ENCODE data around the gene ANGPTL7.
"Not testable (repeated sequence)": the region's sequence is repeated elsewhere in the genome, so short reads cannot be mapped to it uniquely, and the experiment has no call there.

The ANGPTL7 gene, protein sequence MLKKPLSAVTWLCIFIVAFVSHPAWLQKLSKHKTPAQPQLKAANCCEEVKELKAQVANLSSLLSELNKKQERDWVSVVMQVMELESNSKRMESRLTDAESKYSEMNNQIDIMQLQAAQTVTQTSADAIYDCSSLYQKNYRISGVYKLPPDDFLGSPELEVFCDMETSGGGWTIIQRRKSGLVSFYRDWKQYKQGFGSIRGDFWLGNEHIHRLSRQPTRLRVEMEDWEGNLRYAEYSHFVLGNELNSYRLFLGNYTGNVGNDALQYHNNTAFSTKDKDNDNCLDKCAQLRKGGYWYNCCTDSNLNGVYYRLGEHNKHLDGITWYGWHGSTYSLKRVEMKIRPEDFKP

DNA sequence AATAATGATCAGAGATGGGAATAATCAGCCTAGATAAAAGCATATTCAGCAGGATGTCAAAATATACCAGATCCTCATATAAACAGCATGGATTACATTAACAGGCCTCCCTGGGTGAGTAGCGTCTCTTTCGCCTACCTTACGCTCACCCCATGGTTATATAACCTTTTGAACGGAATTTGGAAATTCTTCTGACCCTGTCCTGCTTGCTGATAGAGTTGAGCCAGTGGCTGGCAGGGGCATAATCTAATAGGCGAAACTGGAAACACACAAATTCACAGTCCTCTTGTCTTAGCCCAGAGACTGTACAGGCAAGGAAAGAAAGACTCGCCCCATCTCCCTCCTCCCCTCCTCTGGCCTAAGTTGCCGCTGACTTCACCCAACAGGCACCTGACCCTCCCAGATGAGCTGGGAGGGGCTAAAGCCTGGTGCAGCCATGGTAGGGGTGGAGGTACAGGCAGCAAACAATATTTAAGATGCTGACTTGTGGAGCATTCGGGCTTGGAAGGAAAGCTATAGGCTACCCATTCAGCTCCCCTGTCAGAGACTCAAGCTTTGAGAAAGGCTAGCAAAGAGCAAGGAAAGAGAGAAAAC is at the start of gene ANGPTL7:
Gene ANGPTL7, plus strand, starts transcription at position 498 of the 594 bp plus-strand sequence. CDS start 225 bp downstream, outside the sequence.
- DNase-seq (ENCODE audit: extremely low read depth in 1 of 2, low read depth in 1 of 2): no peak

DNA sequence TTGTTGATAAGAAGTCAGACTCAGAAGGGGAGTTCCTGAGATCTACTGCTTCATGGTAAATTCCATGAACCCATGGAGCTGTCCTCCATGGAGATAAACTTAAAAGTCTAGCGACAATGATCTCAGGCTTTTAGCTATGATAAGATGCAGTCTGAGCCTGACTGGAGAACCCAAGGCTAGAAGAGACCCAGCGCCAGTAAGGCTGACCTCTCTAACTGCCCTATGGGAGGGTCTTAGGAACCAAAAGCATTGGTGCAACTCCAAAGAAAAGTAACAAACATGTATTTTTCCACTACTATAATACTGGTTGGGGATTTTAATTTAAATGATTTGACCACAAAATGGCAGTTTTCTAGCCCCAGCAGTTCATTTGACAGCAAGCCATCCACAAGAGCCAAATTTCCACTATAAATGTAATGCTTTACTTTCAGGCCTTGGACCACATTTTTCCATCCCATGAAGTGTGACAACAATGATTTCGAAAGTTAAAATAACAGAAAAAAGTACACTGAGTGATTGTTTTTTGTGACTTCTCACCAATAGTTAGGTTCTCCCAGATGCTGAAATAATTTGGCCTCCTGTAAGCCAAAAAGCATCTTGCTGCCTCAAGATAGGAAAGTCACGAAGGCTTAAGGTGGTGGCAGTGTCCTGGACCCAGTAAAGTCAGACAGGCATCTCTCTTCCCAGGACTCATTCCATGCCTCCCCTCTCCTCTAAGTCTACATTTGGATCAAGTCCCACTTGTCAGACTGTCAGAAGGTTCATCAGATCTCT is 46.4 kb upstream of the ANGPTL7 start:
- no peak for DNase-seq (ENCODE audit: extremely low read depth in 1 of 2, low read depth in 1 of 2)

DNA sequence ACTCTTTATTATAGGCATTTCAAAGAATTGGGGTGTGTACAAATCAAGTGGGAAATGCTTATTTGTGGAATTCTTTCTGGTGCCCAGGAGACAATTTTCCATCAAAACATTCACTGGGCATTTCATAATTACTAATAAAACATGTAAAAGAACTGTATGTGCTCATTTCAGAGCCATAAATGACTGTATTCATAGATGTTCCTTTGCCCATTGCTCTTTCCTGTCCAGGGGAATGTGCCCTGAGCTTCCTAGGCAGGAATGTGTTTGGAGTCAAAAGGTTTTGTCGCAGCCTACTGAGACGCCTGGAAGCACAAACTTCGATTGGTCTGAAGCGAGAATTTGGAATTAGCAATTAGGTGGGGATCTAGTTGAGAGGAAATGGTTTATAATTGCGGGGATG is 45.8 kb upstream of the ANGPTL7 start:
- no peak for DNase-seq (ENCODE audit: extremely low read depth in 1 of 2, low read depth in 1 of 2)

DNA sequence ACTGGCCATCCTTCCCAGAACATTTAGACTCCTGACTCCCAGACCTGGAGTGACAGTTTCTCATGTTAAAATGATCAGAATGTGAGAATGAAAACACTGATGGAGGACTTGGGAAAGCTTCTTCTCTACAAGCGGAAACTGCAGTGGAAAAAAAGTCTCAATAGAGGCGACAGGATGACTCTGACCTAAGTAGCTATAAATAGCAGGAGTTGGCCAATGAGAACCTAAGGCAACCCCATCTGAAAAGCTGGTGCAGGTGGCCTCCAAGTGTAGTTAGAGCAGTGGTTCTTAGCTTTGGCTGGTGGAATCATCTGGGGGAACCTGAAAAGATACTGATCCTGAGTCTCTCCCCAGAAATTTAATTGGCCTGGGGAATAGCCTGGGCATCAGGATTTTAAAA is 45.2 kb upstream of the ANGPTL7 start:
- DNase-seq (ENCODE audit: extremely low read depth in 1 of 2, low read depth in 1 of 2): no peak

DNA sequence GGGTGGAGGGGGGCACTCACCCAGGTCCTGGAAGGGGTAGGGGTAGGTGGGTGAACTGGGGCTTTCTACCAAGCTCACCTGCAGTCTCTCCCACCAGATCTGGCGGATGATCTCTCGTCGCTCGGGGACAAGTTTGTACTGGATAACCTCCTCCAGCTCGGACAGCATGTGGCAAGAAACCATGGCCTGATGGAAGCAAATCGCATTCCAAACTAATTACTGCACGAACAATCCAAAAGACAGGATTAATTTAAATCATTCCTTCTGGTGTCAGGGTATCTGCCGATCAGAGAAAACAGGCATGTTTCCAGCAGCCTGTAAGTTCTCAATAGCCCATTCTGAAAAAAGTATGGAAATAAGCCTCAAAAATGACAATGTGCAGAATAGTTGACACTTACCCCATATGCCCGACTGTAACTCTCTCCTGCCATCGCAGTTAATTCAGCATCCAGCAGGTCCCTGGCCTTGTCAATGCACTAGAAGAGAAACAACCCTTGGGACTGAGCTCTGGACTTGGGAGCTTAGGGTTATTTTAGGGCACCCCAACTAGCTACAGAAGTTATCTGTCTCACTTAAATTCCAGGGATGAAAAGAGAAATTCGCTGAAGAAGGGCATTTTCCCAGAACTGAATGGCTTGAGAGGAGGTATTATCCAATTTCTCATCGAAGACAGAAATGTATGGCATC is 44.4 kb upstream of the ANGPTL7 start:
- no peak for DNase-seq (ENCODE audit: extremely low read depth in 1 of 2, low read depth in 1 of 2)

DNA sequence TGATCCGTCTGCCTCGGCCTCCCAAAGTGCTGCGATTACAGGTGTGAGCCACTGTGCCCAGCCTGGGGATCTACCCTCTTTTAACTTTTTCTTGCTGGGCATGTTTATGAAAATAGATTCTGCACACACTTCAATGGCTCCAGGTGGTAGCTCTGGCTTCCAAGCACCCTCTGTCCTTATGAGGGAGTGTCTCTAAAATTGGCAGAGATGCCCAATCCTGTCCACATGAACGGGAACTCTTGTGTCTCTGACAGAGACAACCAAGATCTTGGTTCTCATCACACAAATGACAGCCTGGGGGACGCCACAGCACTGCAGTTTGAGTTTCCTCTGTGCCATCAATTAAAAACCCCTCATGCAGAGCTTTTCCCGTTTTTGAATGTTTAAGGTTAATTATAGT is 43.4 kb upstream of the ANGPTL7 start:
- no peak for DNase-seq (ENCODE audit: extremely low read depth in 1 of 2, low read depth in 1 of 2)

DNA sequence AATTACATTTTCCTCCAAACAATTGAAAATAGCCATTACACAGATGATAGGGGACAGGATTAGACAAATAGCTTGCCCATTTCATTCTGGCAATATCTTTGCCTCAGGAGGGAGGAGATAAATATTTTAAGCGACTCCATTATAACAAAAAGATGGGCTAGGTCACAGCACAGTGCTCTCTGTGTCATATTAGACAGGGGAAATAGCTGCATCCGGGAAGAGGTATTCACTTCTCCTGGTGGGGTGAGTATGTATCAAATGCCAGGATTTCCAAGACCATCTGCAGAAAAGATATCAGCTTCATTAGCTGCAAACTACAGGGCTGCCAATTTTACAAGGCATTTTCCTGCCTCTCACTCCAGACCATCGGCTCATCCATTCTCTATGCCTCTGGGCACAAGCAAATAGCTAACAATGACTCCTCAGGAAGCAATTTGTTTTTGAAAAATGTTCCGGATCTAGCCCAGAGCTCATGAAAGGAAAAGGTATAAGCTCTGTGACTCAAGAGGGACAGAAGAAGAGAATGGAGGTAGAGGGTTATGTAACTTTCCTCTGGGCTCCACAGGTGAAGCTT is 41.9 kb upstream of the ANGPTL7 start:
- no peak for DNase-seq (ENCODE audit: extremely low read depth in 1 of 2, low read depth in 1 of 2)

DNA sequence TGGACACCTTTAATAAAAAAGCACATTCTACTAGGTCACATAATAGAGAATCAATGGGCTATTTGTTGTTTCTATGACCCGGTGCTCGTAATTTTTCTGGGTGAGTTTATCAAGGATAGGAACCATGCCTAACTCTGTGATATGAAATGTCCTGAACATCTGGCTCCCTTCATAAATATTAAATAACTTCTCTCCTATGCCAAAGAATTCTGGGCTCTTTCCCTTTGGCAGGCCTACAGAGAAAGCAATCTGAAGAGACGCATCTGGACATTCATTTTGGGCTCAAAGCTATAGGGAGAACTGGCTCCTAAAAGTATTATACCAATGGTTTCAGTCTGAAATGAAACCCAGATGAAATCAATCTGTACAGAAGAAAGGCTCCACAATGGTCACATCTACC is 38.8 kb upstream of the ANGPTL7 start:
- no peak for DNase-seq (ENCODE audit: extremely low read depth in 1 of 2, low read depth in 1 of 2)

DNA sequence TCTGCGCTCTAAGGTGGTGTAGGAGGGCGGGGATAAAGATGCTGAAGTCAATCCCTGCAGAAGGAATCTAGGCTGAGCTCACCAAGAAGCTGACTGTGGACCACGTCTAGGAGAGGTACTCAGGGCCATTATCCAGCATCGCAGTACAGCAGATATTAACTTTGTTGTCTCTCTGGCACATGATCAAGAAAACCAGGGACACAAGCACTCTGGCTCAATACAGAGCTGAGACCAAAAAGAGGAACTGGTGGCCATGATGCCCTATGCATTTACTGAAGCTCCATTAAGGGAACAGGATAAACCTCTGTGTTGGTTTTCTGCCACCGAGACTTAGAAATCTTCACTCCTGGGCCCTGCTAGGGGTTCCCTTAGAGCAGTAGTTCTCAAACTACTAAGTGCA is 38.0 kb upstream of the ANGPTL7 start:
- no peak for DNase-seq (ENCODE audit: extremely low read depth in 1 of 2, low read depth in 1 of 2)

DNA sequence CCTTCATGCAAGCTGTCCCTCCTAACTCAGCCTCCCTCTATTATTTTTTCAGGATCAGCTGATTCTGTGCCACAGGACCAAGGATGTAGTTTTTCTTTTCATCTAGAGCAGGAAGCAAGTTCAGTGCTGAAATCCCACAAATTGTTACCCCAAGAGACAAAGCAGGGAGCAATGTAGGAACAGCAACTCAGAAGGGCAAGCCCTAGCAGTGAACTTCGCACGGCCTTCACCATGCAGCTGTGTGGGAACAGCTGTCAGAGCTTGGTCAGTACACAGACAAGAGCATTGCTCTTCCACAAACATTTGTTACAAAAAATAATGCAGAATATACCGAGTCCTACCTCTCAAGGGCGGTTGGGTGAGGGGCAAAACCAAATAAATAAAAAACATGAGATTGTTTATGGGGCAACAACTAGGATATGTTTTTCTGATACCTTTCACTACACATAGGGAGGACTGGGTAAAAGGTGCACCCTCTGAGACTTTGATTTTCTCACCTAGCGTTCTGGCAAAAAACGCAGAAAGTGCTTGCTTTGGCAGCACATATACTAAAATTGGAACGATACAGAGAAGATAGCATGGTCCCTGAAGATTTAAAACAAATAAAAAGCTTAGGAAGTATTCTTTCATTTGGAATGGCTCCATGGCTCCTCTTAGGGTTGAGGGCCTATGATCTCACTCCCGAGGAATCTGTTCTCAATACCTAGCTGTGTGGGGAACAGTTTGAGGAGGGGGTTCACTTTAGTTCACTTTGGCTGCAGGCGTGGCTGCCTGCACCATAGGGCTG is 37.1 kb upstream of the ANGPTL7 start:
- DNase-seq (ENCODE audit: extremely low read depth in 1 of 2, low read depth in 1 of 2): no peak

DNA sequence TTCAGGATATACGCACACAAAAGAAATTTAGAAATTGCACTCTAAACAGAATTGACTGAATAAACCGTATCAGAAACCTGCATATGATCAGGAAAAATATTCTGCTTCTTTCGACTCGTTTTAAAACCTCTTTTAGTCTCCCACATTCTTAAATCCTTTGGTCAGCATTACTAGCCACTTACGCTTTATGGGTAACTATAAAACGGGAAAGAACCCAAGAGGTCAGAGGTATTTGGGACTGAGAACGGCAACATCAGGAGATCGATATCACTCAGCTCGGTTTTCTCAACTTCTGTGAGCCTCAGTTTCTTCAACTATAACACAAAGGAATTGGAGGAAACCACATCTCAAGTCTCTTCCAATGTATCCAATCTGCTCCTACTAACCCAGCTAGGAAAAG is 36.4 kb upstream of the ANGPTL7 start:
- DNase-seq (ENCODE audit: extremely low read depth in 1 of 2, low read depth in 1 of 2): no peak

DNA sequence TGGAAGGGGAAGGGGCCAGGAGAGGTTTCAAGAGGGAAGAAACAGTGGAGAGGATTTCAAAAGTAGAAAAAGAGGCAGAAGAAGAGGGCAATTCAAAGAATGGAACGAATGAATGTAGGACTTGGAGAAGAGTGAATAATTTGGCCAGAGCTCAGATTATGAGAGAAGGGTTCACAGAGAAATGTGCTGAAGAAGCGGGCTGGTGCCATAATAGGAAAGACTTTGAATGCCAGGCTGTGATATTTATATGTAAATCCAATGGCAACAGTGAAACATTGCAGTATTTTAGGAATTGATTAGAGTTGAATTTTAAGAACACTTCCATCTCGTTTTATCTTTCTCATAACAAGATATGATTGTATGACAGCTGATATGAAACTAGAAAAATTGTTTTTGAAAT is 36.0 kb upstream of the ANGPTL7 start:
- DNase-seq (ENCODE audit: extremely low read depth in 1 of 2, low read depth in 1 of 2): no peak

DNA sequence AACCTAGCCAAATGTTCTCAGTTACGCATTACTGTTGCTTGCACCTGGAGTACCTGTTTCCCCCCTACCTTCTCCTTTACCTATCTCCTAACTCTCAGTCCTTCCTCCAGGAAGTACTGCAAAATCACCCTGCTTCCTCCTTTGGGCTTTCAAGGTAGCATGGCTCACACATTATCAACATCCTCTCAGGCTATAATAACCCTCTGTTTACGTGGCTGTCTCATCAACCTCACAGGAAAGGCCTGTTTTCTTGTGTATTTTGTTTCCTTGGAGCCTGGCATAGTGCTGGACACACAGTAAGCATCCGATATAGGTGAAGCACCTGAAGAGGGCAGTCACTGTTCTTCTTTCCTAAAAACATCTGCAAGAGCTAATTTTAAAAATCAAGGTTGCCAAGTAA is 32.7 kb upstream of the ANGPTL7 start:
- no peak for DNase-seq (ENCODE audit: extremely low read depth in 1 of 2, low read depth in 1 of 2)

DNA sequence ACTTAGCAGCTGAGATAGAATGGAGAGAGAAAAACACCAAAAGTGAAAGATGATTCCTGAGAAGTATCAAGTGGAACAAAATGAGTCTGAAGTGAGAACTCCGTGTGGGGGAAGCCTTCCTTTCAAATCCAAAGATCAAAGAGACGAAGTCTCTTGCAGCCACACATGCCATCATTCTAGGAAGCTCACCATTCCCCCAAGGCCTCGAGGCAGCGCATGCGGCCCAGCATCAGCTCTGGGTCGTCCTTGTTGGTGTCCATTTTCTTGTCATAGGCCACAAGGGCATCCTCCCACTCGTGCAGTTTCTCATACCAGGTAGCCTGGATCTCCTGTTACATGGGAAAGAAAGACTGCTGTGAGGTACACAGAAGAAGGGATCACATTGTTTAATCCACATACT is 32.2 kb upstream of the ANGPTL7 start:
- no peak for DNase-seq (ENCODE audit: extremely low read depth in 1 of 2, low read depth in 1 of 2)

DNA sequence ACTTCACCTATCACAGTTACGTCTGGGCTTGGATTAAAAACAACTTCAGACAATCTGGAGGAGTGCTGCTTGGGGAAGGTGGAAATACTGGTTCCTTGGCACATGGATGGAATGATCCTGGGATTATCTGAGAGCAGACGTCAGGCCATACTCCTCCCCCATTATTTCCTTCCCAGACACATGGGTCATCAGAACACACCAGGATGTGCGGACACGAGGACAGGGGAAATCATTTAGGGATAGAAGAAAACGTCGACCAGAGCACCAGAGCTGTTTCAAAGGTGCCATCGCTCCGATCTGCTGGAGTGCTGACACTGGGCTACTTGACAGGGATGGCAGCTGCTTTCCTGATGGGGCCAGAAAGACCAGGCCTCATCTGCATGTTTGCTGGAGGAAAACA is 31.8 kb upstream of the ANGPTL7 start:
- DNase-seq (ENCODE audit: extremely low read depth in 1 of 2, low read depth in 1 of 2): no peak

DNA sequence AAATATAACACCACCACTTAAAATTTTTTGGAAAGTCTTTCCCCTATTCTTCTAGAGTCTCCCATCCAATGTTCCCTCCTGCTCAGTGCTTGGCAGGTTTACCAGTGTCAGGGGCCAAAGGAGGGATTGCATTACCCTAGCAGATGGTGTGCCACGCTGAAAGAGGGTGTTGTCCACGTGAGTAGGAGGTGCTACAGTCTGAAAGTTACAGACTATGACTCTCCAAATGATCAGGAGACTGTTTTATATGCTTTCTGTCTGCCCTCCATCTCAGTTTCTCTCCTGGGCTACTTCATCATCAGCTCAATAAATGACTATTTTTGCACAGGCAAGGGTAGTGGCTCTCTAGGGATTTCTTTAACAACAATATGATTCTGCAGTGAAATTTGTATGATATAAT is 31.3 kb upstream of the ANGPTL7 start:
- DNase-seq (ENCODE audit: extremely low read depth in 1 of 2, low read depth in 1 of 2): no peak

DNA sequence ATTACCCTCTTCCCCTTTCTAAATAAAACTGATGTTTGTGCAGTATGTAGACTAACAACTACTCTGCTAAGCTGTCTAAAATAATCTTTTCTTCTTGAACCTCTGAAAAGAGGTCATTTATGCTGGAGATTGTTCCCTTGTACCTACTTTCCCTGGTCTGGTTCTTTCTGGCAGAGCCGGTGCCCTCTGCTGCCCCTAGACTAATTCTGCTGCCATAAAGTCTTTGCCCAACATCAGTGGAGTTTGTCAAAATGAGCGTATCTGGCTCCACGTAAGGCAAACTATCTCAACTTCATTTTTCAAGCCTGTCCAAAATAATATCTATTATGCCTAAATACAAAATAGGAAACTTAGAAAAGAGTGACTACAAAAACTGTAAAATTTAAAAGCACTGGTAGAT is 30.9 kb upstream of the ANGPTL7 start:
- no peak for DNase-seq (ENCODE audit: extremely low read depth in 1 of 2, low read depth in 1 of 2)

DNA sequence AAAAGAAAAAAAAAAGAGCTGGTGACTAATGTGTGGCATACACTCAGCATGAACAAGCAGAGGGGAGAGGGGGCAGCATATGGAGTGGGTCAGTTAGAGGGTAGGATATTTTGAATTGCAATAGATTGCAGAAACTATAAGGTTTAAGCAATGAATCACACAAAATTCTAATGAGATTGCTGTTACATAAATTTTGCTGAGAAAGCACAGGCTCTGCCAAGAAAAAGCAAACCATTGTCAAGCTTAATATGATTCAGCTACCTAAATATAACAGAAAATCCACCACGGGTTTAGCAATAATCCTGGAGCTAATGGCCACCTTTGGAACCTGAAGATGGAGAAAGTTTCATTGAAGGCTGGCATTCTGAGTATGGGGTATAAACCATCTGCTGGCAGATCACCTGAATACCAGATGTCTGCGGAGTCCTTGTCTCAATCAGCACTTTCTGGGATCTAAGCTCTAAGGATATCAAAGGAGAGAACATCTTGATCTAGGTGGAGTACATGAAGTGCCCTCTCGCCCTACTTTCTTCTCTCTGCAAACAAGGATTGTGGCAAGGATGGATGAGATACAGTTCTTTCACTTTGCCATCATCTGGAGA is 30.3 kb upstream of the ANGPTL7 start:
- DNase-seq (ENCODE audit: extremely low read depth in 1 of 2, low read depth in 1 of 2): no peak

DNA sequence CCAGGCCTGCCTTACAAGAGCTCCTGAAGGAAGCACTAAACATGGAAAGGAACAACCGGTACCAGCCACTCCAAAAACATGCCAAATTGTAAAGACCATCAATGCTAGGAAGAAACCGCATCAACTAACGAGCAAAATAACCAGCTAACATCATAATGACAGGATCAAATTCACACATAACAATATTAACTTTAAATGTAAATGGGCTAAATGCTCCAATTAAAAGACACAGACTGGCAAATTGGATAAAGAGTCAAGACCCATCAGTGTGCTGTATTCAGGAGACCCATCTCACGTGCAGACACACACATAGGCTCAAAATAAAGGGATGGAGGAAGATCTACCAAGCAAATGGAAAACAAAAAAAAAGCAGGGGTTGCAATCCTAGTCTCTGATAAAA is 26.4 kb upstream of the ANGPTL7 start:
- DNase-seq (ENCODE audit: extremely low read depth in 1 of 2, low read depth in 1 of 2): not testable (repeated sequence)

DNA sequence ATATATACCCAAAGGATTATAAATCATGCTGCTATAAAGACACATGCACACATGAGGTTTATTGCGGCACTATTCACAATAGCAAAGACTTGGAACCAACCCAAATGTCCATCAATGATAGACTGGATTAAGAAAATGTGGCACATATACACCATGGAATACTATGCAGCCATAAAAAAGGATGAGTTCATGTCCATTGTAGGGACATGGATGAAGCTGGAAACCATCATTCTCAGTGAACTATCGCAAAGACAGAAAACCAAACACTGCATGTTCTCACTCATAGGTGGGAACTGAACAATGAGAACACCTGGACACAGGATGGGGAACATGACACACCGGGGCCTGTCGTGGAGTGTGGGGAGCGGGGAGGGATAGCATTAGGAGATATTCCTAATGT is 22.4 kb upstream of the ANGPTL7 start:
- DNase-seq (ENCODE audit: extremely low read depth in 1 of 2, low read depth in 1 of 2): not testable (repeated sequence)

Measured in activated CD8-positive, alpha-beta memory T cell treated with anti-CD3 and anti-CD28 coated beads for 1 hour (primary cell).